ENCODE results near the gene METTL1.

METTL1 gene

DNA sequence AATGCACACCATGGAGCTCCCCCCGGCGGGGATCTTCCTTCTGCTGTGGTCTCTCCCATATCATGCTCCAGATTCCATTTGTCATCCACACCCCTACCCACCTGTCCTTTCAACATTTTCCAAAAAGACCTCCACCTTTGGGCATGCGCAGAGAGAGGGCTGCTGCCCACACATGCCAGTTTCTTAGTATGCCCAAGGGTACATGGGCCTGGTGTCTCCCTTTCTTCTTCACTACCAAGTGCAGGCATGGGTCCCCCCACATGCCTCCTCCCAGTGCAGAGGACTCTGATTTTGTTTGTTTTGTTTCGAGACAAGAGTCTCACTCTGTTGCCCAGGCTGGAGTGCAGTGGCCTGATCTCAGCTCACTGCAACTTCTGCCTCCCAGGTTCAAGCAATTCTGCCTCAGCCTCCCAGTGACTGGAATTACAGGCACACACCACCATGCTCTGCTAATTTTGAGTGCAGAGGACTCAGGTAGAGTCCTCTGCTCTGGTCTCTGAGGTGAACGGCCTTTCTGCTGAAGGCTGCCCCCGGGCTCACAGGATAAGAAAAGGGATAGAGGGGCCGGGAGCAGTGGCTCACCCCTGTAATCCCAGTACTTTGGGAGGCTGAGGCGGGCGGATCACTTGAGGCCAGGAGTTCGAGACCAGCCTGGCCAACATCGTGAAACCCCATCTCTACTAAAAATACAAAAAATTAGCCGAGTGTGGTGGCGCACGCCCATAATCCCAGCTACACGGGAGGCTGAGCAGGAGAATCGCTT lies 49.9 kb downstream of the METTL1 start:
- DNase-seq: peak; percentile 14 to 16

DNA sequence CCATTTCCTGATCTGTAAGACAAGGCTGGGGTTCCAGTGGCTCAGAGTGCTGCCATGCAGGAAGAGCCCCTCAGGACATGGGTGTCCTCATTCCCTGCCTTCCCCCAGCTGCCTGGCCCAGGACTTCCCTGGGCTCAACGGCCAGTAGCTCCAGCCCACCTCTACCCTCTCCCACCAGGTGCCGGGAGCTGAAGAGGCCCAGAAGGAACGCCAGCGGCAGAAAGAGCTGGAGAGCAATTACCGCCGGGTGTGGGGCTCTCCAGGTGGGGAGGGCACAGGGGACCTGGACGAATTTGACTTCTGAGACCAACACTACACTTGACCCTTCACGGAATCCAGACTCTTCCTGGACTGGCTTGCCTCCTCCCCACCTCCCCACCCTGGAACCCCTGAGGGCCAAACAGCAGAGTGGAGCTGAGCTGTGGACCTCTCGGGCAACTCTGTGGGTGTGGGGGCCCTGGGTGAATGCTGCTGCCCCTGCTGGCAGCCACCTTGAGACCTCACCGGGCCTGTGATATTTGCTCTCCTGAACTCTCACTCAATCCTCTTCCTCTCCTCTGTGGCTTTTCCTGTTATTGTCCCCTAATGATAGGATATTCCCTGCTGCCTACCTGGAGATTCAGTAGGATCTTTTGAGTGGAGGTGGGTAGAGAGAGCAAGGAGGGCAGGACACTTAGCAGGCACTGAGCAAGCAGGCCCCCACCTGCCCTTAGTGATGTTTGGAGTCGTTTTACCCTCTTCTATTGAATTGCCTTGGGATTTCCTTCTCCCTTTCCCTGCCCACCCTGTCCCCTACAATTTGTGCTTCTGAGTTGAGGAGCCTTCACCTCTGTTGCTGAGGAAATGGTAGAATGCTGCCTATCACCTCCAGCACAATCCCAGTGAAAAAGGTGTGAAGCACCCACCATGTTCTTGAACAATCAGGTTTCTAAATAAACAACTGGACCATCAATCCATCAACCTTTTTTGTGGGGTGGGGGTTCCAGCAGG lies 51.0 kb downstream of the METTL1 start:
- peak; percentile 14 to 17 for DNase-seq

DNA sequence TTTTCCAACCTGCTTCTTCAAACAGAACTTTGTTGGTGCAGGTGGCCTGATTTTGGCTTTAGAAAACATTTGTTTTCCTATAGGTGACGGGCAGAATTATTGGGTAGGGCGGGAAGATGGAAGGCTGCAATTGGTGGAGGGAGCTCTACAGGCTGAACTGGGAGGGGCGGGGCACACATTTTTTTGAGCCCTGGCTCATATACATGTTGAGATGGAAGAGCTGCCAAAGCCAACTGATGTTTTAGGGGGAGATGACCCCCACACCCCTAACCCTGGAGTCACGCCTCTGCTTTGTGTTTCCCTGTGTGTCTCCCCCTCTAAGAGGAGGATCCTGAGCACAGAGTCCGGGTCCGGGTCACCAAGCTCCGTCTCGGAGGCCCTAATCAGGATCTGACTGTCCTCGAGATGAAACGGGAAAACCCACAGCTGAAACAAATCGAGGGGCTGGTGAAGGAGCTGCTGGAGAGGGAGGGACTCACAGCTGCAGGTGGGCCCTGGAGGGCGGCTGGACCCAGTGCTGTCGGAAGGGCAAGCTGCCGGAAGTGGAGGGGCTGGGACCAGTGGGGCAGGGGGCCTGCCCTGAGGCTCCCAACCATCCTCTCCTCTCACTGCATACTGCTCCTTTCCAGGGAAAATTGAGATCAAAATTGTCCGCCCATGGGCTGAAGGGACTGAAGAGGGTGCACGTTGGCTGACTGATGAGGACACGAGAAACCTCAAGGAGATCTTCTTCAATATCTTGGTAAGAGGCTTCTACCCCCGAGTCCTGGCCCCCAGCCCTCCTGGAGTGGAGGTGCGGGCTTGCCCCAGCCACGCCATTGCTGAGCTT lies 51.9 kb downstream of the METTL1 start:
- peak; percentile 16 to 17 for DNase-seq

DNA sequence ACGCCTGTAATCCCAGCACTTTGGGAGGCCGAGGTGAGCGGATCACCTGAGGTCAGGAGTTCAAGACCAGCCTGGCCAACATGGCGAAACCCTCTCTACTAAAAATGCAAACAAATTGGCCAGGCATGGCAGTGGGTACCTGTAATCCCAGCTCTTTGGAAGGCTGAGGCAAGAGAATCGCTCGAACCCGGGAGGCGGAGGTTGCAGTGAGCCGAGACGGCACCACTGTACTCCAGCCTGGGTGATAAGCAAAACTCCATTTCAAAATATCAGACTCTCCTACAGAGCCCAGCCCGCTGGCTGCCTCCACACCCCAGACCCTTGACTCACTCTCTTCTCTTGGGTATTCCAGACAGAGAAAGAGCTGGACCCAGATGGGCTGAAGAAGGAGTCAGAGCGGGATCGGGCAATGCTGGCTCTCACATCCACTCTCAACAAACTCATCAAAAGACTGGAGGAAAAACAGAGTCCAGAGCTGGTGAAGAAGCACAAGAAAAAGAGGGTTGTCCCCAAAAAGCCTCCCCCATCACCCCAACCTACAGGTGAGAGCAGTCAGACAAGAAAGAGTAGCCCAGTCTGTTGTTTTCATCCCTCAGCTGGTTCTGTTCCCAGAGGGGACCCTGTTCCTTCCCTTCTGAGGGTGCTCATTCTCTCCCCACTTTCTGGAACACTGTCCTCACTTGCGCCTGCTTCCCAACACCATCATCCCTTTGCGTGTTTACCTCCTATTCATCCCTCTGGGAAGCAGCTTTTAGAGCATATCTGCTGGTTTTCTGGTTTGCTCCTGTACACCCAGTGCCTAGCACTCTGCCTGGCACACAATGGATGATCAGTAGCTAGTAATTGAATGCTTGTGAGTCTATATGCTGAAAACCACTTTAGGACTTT lies 53.0 kb downstream of the METTL1 start:
- peak; percentile 15 to 17 for DNase-seq
